GM21619 (cell line): ENCODE results near the gene PTPN1.

Experiments
- ATAC-seq: cut with Tn5 transposase; IDR thresholded peaks from one replicate; pipeline ENCODE4 v1.9.1; 2021; ENCODE audit not compliant: unreplicated experiment

Gene PTPN1

DNA sequence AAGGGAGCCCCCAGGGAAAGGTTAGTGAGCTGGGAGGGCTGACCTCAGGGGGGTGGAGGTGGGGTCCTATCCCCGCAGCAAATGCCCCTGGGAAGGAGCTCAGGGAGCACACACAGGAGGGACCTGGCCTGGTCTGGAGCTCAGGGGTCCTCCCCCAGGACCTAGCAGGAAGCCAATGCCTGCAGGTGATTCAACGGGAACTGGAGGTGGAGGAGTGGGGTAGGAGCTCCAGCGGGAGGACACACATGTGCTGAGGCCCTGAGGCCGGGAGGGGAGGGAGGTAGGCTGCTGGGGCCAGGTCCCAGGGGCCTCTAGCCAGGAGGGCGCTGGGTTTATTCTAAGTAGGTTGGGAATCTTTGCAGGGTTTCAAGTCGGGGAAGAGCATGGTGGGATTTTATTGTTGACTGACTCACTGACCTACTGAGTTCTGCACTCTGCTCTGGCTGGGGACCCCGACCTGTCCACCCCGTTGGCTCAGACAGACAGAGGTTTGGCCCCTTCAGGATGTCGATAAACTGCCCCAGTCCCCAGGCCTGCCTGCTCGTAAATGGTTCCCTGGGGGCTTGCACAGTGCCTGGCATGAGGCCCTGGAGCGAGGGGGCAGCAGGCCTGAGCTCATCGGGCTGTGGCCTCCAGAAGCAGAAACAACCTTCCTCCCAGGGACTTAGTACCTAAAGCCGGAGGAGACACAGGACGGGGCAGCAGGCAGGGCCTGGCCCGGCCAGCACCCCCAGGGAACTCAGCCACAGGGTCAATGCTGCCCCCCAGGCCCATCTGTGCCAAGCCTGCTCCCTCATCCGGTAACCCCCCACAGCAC, 118.9 kb downstream of the PTPN1 start:
- no peak for ATAC-seq

DNA sequence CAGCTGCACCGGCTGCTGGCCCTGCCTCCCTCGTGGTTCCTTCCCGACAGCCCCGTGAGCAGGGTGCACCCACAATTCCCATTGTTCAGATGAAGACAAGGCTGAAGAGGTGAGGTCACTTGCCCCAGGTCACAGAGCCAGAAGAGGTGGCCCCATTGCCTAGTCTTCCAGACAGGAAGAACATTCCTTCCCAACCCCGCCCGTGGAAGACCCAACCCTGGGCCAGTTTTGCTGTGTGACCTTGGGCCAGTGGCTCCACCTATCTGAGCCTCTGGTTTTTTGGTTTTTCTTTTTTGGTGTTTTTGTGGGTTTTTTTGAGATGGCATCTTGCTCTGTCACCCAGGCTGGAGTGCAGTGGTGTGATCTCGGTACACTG, 119.5 kb downstream of the PTPN1 start:
- ATAC-seq = no peak

DNA sequence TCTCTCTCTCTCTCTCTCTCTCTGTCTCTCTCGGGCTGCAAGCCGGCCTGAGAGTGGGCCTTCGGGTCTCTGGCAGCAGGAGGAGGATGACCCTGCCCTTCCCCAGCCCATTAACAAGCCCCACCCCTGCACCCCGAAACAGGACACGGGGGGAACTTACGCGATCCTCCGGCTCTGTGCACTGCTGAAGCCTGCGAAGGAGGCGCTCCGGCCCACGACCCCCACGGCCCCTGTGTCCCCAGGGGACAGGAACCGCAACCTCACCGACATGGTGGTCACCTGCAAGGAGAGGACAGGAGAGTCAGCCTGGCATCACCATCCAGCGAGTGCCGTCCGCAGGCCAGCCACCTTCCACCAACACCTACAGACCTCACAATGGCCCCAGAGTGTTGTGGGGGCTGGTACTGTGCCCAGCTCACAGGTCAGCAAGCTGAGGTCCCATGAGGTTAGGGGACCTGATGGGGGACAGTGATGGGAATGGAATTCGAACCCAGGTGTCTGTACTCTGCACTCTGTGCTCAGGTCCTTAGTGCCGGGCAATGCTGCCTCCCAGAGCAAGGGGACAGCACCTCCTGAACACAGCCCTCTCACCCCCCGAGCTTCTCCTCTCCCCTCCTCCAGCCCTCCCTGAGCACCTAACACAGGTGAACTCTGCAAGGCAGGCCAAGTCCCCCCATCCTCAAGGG, 120.5 kb downstream of the PTPN1 start:
- ATAC-seq = no peak

DNA sequence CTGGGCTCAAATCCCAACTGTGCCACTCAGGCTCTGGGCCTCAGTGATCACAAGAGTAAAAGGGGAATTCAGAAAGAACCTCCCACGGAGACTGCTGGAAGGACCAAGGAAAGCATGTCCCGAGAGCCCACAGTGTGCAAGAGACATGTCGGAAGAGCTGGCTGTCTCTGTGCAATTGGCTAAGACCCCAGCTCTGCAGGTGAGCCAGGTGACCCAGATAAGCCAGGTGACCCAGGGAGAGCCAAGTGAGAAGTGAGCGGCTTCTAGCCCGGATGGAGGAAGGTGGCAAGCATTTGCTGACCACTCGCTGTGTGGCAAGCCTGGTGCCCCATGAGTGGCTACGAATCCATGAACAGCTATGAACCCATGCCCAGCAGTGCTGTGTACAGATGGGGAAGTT, 122.1 kb downstream of the PTPN1 start:
- no peak for ATAC-seq

DNA sequence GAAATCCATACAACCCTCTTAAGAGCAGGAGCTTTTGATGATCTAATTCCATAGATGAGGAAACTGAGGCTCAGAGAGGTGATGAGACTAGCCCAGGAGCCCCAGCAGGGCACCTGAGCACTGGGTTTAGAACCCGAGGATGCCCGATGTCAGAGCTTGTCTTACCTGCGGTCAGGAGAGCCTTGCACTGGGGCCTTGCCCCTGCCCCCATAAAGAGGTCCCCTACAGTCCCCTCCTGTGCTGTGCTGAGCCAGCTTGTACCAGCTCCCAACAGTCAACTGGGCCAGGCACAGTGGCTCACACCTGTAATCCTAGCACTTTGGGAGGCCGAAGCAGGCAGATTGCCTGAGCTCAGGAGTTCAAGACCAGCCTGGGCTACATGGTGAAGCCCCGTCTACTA, 122.5 kb downstream of the PTPN1 start:
- no peak for ATAC-seq

DNA sequence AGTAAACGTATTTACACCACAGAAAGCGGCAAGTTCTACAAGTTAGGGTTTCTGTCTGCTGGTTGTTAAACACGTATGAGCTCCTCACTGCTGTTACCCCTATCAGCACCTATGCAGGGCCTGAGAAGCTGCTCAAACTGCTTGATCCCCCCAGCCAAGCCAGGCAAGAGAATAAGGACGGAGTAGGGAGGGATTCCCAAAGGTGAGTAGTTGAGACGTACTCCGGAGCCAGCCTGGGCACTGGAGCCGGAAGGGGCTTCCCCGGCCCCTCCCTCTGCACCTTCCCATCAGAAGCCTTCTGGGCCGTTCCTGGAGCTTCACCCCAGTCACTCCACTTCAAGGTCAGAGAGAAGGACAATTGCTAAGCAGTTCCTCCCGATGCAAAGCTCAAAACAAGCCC, 123.2 kb downstream of the PTPN1 start:
- ATAC-seq = no peak

DNA sequence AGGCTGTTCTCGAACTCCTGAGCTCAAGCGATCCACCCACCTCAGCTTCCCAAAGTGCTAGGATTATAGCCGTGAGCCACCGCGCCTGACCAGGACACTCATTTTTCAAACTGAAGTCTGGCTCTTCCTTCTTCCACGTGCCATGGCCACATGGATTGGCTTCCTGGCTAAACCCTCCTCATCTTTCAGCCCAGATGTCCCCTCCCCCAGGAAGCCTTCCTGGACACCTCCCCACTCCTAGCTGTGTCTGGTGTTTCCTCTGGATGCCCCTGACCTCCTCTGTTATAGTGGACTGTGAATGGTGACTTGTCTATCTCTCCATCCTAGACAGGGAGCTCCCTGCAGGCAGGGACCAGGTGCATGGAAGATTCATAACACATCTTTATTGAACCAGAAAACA, 124.0 kb downstream of the PTPN1 start:
- ATAC-seq = no peak
